GM12865 (cell line): ENCODE measurements around the gene MLH3.
"Not testable (repeated sequence)": the region's sequence is repeated elsewhere in the genome, so short reads cannot be mapped to it uniquely, and the experiment has no call there.

Experiments
- DNase-seq: peaks from one replicate; pipeline ENCODE4 v3.0.0; 2010; ENCODE audit warnings: low read depth
- H3K4me3 ChIP-seq: 2 replicates; pipeline ENCODE4 v1.5.1; 2011; ENCODE audit warnings: mild to moderate bottlenecking, low read depth, low read length, control low read depth
- TF ChIP-seq, protein P1 (sequence below): IDR thresholded peaks from 2 replicates; pipeline ENCODE4 v1.5.1; 2011; ENCODE audit warnings: low read length, control low read depth, low read depth, inconsistent platforms; ENCODE audit not compliant: insufficient read depth; ENCODE audit errors: missing control alignments

Gene MLH3

GRCh38 chr14:75079521-75079920 is 28.3 kb upstream of the MLH3 start:
- TF ChIP-seq, protein P1, sequence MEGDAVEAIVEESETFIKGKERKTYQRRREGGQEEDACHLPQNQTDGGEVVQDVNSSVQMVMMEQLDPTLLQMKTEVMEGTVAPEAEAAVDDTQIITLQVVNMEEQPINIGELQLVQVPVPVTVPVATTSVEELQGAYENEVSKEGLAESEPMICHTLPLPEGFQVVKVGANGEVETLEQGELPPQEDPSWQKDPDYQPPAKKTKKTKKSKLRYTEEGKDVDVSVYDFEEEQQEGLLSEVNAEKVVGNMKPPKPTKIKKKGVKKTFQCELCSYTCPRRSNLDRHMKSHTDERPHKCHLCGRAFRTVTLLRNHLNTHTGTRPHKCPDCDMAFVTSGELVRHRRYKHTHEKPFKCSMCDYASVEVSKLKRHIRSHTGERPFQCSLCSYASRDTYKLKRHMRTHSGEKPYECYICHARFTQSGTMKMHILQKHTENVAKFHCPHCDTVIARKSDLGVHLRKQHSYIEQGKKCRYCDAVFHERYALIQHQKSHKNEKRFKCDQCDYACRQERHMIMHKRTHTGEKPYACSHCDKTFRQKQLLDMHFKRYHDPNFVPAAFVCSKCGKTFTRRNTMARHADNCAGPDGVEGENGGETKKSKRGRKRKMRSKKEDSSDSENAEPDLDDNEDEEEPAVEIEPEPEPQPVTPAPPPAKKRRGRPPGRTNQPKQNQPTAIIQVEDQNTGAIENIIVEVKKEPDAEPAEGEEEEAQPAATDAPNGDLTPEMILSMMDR, result no peak
- DNase-seq, result no peak
- no peak overlapping the region for H3K4me3 ChIP-seq

- DNase-seq, result no peak
- TF ChIP-seq, protein P1, result no peak
- no peak overlapping the region for H3K4me3 ChIP-seq
Measured at GRCh38 chr14:75077794-75078193, 26.5 kb upstream of the MLH3 start.

DNA sequence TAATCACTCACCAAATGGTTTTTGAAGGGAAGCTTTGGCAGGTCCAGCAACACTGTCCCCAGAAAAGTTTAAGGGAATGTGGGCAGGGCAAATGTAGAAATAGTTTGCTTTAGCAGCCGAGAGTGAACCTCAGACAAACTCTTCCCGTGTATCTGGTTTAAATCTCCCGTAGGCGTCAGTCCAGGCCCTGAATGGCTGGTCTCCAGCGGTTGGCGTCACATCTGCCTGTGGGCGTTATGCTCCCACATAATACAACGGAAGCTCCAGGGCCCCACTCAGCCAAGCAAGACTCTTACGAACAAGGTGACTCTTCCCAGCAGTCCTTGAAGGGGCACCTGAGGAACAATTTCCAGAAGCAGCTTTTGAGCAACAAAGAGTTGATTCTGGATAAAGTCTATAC is 19.1 kb upstream of the MLH3 start:
- DNase-seq, result no peak
- TF ChIP-seq, protein P1, result no peak
- no peak overlapping the region for H3K4me3 ChIP-seq

DNA sequence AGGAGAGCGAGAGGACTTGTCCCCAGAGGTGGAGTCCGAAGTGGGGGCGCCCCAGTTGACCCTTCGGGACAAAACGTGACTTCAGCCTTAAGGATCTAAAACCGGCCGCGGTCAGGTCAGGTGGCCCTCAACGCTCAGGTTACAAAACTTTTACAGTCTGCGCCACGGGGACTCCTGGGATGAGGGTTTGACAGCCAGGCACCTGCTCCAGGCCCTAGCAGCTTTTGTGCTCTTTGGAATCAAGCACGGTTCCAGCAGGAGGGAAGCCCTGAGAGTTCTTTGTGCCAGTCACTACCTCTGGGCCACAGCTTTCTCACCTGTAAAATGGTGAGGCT is 18.5 kb upstream of the MLH3 start:
- TF ChIP-seq, protein P1, result no peak
- H3K4me3 ChIP-seq, result peak overlapping the region; percentile 89
- DNase-seq, result no peak

DNA sequence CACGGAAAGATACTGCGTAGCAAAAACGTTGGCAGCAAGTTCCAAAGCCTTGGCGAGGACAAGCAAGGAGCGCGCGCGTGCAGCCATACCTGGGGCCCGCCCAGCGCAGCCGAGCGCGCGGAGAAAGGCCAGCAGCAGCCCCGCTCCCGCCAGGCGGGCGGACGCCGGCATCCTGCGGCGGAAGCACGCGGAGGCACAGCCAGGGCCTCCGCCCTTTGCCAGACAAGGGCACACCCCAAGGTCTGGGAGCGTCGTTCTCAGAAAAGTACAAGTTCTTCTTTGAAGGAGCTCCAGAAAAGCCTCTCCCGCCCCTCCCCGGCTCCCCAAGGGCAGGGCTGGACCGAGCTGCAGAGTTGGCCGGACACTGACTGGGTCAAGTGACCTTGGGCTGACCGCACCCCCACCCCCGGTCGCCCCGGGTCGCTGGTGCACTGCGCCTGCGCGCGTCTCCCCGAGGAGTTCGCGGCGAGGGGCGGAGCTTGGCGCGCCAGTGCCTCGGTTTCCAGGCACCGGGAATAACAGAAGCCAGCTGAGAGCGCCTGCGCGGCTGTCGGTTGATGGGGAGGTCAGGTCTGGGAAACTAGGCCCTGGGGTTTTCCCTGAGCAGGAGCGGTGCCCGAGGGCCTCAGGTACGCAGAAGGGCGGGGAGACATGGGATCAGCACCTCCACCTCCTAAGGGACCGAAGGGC is 18.0 kb upstream of the MLH3 start, which contains the start of gene ZC2HC1C:
TSS of gene ZC2HC1C (plus strand) at position 521 of the 690 bp plus-strand sequence. CDS start 933 bp downstream, outside the sequence.
- TF ChIP-seq, protein P1, result no peak
- peak within 1 kb of the TSS; percentile 89 for H3K4me3 ChIP-seq
- DNase-seq, result peak; percentile 89

GRCh38 chr14:75068294-75069120 is 17.2 kb upstream of the MLH3 start:
- TF ChIP-seq, protein P1, result no peak
- no peak for DNase-seq

GRCh38 chr14:75067765-75068164 is 16.5 kb upstream of the MLH3 start:
- peak overlapping the region; percentile 89 for H3K4me3 ChIP-seq
- not testable (repeated sequence) for DNase-seq

More at GRCh38 chr14:75068294-75069120, 17.2 kb upstream of the MLH3 start:
- peak overlapping the region; percentile 89 for H3K4me3 ChIP-seq
